Keratinocyte (primary cell): ENCODE data around the gene STK11. TPM values are rescaled to one million over a fixed set of nuclear protein-coding genes. Genes with fewer than 3 reads are reported as not detected.

ENCODE experiments used
- DNase-seq: peaks from one replicate; pipeline ENCODE4 v3.0.0-alpha.2; 2011; ENCODE audit warnings: low read depth, missing footprints, low spot score
- FAIRE-seq: peaks from 2 replicates; lab custom pipeline; 2011; peaks lifted over from hg19 to GRCh38; lab: Jason Lieb, UNC
- H2AFZ ChIP-seq: 2 replicates; pipeline ENCODE4 v1.6.0; 2012; ENCODE audit warnings: low read length, control low read depth, inconsistent platforms; ENCODE audit not compliant: control insufficient read depth
- H3K27ac ChIP-seq: 2 replicates; pipeline ENCODE4 v1.5.1; 2011; ENCODE audit warnings: low read length; ENCODE audit not compliant: control insufficient read depth, insufficient read depth
- H3K27me3 ChIP-seq: 3 replicates; pipeline ENCODE4 v1.6.0; 2011; ENCODE audit warnings: low read length; ENCODE audit not compliant: control insufficient read depth, insufficient read depth; ENCODE audit errors: extremely low read depth
- H3K36me3 ChIP-seq, 2 experiments: 2 replicates in 1 of 2; 3 replicates in 1 of 2; pipeline ENCODE4 v1.5.1; 2011; ENCODE audit warnings: low read length in 2 of 2, mild to moderate bottlenecking in 1 of 2; ENCODE audit not compliant: control insufficient read depth in 2 of 2, insufficient read depth in 2 of 2; ENCODE audit errors: extremely low read depth in 1 of 2
- H3K4me1 ChIP-seq: 3 replicates; pipeline ENCODE4 v1.5.1; 2011; ENCODE audit warnings: low read length; ENCODE audit not compliant: control insufficient read depth, insufficient read depth; ENCODE audit errors: extremely low read depth
- H3K4me2 ChIP-seq: 3 replicates; pipeline ENCODE4 v1.6.0; 2011; ENCODE audit warnings: low read depth, low read length; ENCODE audit not compliant: control insufficient read depth, insufficient read depth; ENCODE audit errors: extremely low read depth
- H3K4me3 ChIP-seq, 3 experiments: fragments of 200-600 bp in 1 of 3; sonication (generic) in 1 of 3; 2 replicates in 2 of 3; 3 replicates in 1 of 3; pipeline ENCODE4 v1.5.1; 2011 to 2016; ENCODE audit warnings: low read length in 3 of 3, mild to moderate bottlenecking in 3 of 3, control low read depth in 2 of 3, inconsistent platforms in 1 of 3, low read depth in 1 of 3, mixed read lengths in 1 of 3, mixed run types in 1 of 3, moderate library complexity in 1 of 3; ENCODE audit not compliant: control insufficient read depth in 2 of 3, insufficient read depth in 2 of 3; ENCODE audit errors: extremely low read depth in 1 of 3
- H3K79me2 ChIP-seq: 2 replicates; pipeline ENCODE4 v1.6.0; 2012; ENCODE audit warnings: low read length; ENCODE audit not compliant: control insufficient read depth, insufficient read depth
- H3K9ac ChIP-seq: 3 replicates; pipeline ENCODE4 v1.6.0; 2011; ENCODE audit warnings: low read length; ENCODE audit not compliant: control insufficient read depth, insufficient read depth; ENCODE audit errors: extremely low read depth
- H3K9me1 ChIP-seq: 3 replicates; pipeline ENCODE4 v1.6.0; 2011; ENCODE audit warnings: low read length; ENCODE audit not compliant: control insufficient read depth, insufficient read depth; ENCODE audit errors: extremely low read depth
- H3K9me3 ChIP-seq: 2 replicates; pipeline ENCODE4 v1.5.1; 2012; ENCODE audit warnings: low read depth, low read length; ENCODE audit not compliant: control insufficient read depth
- H4K20me1 ChIP-seq: 3 replicates; pipeline ENCODE4 v1.6.0; 2011; ENCODE audit warnings: low read length; ENCODE audit not compliant: control insufficient read depth, insufficient read depth; ENCODE audit errors: extremely low read depth
- CTCF ChIP-seq, 3 experiments: IDR thresholded peaks in 1 of 3; conservative IDR thresholded peaks in 1 of 3; optimal IDR thresholded peaks in 1 of 3; 2 replicates in 2 of 3; 3 replicates in 1 of 3; pipeline versions ENCODE3 to v1.5.1; 2011; ENCODE audit warnings: low read length in 3 of 3, mild to moderate bottlenecking in 3 of 3, moderate library complexity in 2 of 3, control low read depth in 1 of 3, inconsistent platforms in 1 of 3; ENCODE audit not compliant: insufficient read depth in 2 of 3; ENCODE audit errors: extremely low read depth in 1 of 3
- EZH2 ChIP-seq: IDR thresholded peaks from one replicate; pipeline ENCODE4 v1.6.1; 2012; ENCODE audit warnings: inconsistent platforms, mild to moderate bottlenecking, low read length, moderate library complexity
- dilution Hi-C: fragments of 300-500 bp; cut with MboI; formaldehyde crosslinking; loops from one replicate; pipeline ENCODE4 v1.7.0; 2020; ENCODE audit warnings: low sequenced_read_pairs; ENCODE audit not compliant: extremely low pct_ligation_motif_present
- polyA plus RNA-seq, 5 experiments: library from polyadenylated mRNA; depleted of rRNA in 3 of 5; stranded (reverse) in 3 of 5; stranded (forward) in 1 of 5; unstranded in 1 of 5; fragments of >200 nt; gene quantifications; 1 replicate in 1 of 5; 2 replicates in 3 of 5; 3 replicates in 1 of 5; pipeline versions ENCODE4 v1.2.1 to v1.2.3, GENCODE V29; 2011 to 2012; ENCODE audit warnings: missing spikeins in 2 of 5, low read depth in 1 of 5, low replicate concordance in 1 of 5

The STK11 gene
- polyA plus RNA-seq, 1 donor (not counting 4 experiments of a cell fraction or from before 2014, with no cell fraction given), result 24.6 TPM

DNA sequence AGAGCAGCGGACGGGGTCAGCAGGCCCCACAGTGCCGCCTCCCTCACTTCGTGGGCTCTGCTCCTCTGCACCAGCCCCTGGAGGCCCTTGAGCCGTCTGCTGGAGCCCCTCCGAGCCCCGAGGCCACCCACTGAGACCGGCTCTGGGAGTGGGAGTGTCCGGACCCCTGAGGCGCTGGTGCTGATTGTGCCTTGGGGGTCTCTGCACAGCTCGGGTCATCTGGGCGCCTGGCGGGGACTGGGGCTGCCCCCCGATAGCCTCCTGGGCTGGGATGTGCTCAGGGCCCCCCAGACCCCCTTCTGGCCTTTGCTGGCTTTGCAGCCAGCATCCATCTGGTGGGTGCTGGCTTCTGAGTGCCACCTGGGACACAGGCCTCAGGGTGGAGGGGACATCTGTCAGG is 16.8 kb downstream of the STK11 start:
- DNase-seq, result no peak
- Histone ChIP-seq H4K20me1 (peaks cover 5% of the 10 kb centered on the region), H3K27me3 (no peaks in the 10 kb centered on the region), H3K4me1 (no peaks in the 10 kb centered on the region), H3K27ac (no peak overlapping the region), H3K9me3 (no peaks in the 10 kb centered on the region), H3K4me2 (no peak overlapping the region), H3K36me3 (peaks cover 23 to 24% of the 10 kb centered on the region in 2 experiments), H3K4me3 (no peak overlapping the region), H3K9me1 (no peaks in the 10 kb centered on the region), H3K9ac (no peak overlapping the region), H2AFZ (no peak overlapping the region), H3K79me2 (peaks cover 24% of the 10 kb centered on the region)
- dilution Hi-C loops, result no loop called here
- no peak for FAIRE-seq
- TF ChIP-seq CTCF (optimal IDR thresholded peaks at IDR 0.05 in 1 of 3, IDR thresholded peaks at IDR 0.05 in 1 of 3, conservative IDR thresholded peaks at IDR 0.05 in 1 of 3; ENCODE audit: extremely low read depth in 1 of 3, insufficient read depth in 2 of 3, low read length in 3 of 3) (no peak), EZH2 (no peak)

DNA sequence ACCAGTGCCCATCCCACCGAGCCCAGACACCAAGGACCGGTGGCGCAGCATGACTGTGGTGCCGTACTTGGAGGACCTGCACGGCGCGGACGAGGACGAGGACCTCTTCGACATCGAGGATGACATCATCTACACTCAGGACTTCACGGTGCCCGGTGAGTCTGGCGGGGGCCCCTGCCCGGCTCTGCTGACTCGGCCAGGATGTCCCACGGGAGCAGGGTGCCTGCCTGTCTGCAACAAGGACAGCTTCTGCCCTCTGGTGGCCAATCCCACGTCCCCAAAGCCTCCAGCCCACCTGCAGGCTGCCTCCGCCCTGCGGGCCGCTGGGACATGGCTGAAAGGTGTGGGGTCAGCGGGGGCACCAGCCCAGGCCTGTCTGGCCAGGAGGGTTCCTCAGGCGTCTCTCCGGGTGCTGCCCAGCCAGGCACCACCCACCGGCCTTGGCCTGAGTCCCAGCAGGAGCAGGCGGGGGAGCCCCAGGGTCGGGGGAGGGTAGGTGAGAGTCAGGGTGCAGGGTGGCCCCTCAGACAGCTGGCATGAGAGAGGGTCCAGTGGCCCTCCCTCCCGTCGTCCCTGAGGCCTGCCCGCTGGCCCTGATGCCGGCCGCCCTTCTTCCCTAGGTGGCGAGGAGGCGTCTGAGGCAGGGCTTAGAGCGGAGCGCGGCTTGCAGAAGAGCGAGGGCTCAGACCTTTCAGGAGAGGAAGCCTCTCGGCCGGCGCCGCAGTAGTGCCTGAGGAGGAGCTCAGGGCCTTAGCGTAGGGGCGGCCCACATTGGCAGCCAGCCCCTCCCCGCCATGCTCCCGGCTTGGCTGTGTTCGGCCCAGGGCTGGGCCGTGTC is 17.7 kb downstream of the STK11 start:
- Histone ChIP-seq H3K9ac (no peak overlapping the region), H4K20me1 (peaks cover 3% of the 10 kb centered on the region), H3K36me3 (peaks cover 22 to 27% of the 10 kb centered on the region in 2 experiments), H3K4me1 (no peaks in the 10 kb centered on the region), H3K4me3 (no peak overlapping the region), H3K4me2 (no peak overlapping the region), H3K9me3 (no peaks in the 10 kb centered on the region), H3K79me2 (peaks cover 15% of the 10 kb centered on the region), H3K27ac (no peak overlapping the region), H3K27me3 (no peaks in the 10 kb centered on the region), H3K9me1 (no peaks in the 10 kb centered on the region), H2AFZ (no peak overlapping the region)
- DNase-seq (no peak), FAIRE-seq (no peak)
- dilution Hi-C loops, result no loop called here
- TF ChIP-seq CTCF (optimal IDR thresholded peaks at IDR 0.05 in 1 of 3, IDR thresholded peaks at IDR 0.05 in 1 of 3, conservative IDR thresholded peaks at IDR 0.05 in 1 of 3; ENCODE audit: extremely low read depth in 1 of 3, insufficient read depth in 2 of 3, low read length in 3 of 3), result peak; percentile 46 to 77 (median 53)
- TF ChIP-seq EZH2, result no peak
